SK-N-SH (cell line): Measurements from ENCODE around the gene TRIM47.

ENCODE experiments used
- CTCF ChIP-seq: fragments of 200-600 bp; sonication (generic); IDR thresholded peaks from 2 replicates; pipeline ENCODE4 v1.6.1; 2017; ENCODE audit warnings: antibody characterized with exemption, mild to moderate bottlenecking, moderate library complexity
- EZH2phosphoT487 ChIP-seq: fragments of 200-600 bp; sonication (generic); IDR thresholded peaks from 2 replicates; pipeline ENCODE4 v1.6.1; 2017; ENCODE audit warnings: low read depth, mixed run types, mild to moderate bottlenecking, antibody characterized with exemption, moderate library complexity, borderline replicate concordance
- FOXJ3 ChIP-seq: sonication (generic); formaldehyde crosslinking; IDR thresholded peaks from 2 replicates; pipeline ENCODE4 v1.5.1; 2020; ENCODE audit warnings: mild to moderate bottlenecking, missing genetic modification reagents
- GABPA ChIP-seq: IDR thresholded peaks from 2 replicates; pipeline ENCODE4 v1.4.0; 2012; ENCODE audit warnings: low read depth, mild to moderate bottlenecking
- JUND ChIP-seq: IDR thresholded peaks from 2 replicates; pipeline ENCODE4 v1.4.0; 2012
- MAX ChIP-seq: IDR thresholded peaks from 2 replicates; pipeline ENCODE4 v1.4.0; 2012; ENCODE audit warnings: low read depth
- MXI1 ChIP-seq: IDR thresholded peaks from 2 replicates; pipeline ENCODE4 v1.6.1; 2012; ENCODE audit warnings: mild to moderate bottlenecking, low read depth, low read length, improper control_type of control experiment
- POLR2AphosphoS5 ChIP-seq: IDR thresholded peaks from 2 replicates; pipeline ENCODE4 v1.6.1; 2012; ENCODE audit warnings: low read depth, low read length
- RXRA ChIP-seq: IDR thresholded peaks from 2 replicates; pipeline ENCODE4 v1.4.0; 2012; ENCODE audit warnings: low read depth, mild to moderate bottlenecking, borderline replicate concordance
- TCF12 ChIP-seq: IDR thresholded peaks from 2 replicates; pipeline ENCODE4 v1.4.0; 2012
- TEAD4 ChIP-seq: IDR thresholded peaks from 2 replicates; pipeline ENCODE4 v1.4.0; 2012; ENCODE audit warnings: mild to moderate bottlenecking, borderline replicate concordance; ENCODE audit not compliant: insufficient read depth
- YY1 ChIP-seq: IDR thresholded peaks from 2 replicates; pipeline ENCODE4 v1.4.0; 2012; ENCODE audit warnings: low read depth, mild to moderate bottlenecking

GRCh38 chr17:75845933-75846691 is 32.3 kb downstream of the TRIM47 start:
- TF ChIP-seq JUND (no peak), FOXJ3 (CRISPR knock-in tag) (no peak), POLR2AphosphoS5 (no peak), CTCF (no peak), YY1 (no peak), RXRA (no peak), MXI1 (no peak), MAX (no peak), TEAD4 (no peak), TCF12 (no peak), EZH2phosphoT487 (no peak), GABPA (no peak)
